H1 (cell line): ENCODE data around the gene GRIK4. TPM values are rescaled to one million over a fixed set of nuclear protein-coding genes. Genes with fewer than 3 reads are reported as not detected.

Experiments
- FOSL1 ChIP-seq: IDR thresholded peaks from 2 replicates; pipeline ENCODE4 v1.6.1; 2011; ENCODE audit warnings: mild to moderate bottlenecking, low read depth, low read length, moderate library complexity; ENCODE audit not compliant: insufficient read depth
- JUND ChIP-seq: IDR thresholded peaks from 2 replicates; pipeline ENCODE4 v1.6.1; 2011; ENCODE audit warnings: mild to moderate bottlenecking, improper control_type of control experiment, low read length
- KDM1A ChIP-seq: fragments of 200-600, 300-600 bp; sonication (generic); IDR thresholded peaks from 2 replicates; pipeline ENCODE4 v1.7.1; 2016; ENCODE audit warnings: mild to moderate bottlenecking, low read length, borderline replicate concordance
- POLR2A ChIP-seq, 2 experiments: IDR thresholded peaks; 1 replicate in 1 of 2; 2 replicates in 1 of 2; pipeline ENCODE4 v1.6.1; 2011; ENCODE audit warnings: low read depth in 2 of 2, low read length in 2 of 2, mild to moderate bottlenecking in 2 of 2; ENCODE audit errors: control extremely low read depth in 1 of 2
- TAF7 ChIP-seq: optimal IDR thresholded peaks from 2 replicates; pipeline ENCODE3; 2011; ENCODE audit warnings: low read depth, mild to moderate bottlenecking, inconsistent platforms, low read length, moderate library complexity, borderline replicate concordance
- polyA plus RNA-seq, 7 experiments: library from polyadenylated mRNA; depleted of rRNA in 3 of 7; stranded (reverse) in 5 of 7; unstranded in 2 of 7; fragments of >200 nt in 5 of 7; fragments of 200-250 nt in 2 of 7; gene quantifications; 1 replicate in 5 of 7; 2 replicates in 1 of 7; 4 replicates in 1 of 7; pipeline versions ENCODE4 v1.2.1 to v1.2.3, GENCODE V29; 2011 to 2013; ENCODE audit warnings: missing spikeins in 2 of 7, mixed read lengths in 2 of 7
- total RNA-seq: library from RNA; stranded (reverse); fragmentation: NEBNext Ultra II Directional; extraction: Animal tissue kit (Norgen Biotek cat#: 25700); gene quantifications from 2 replicates; pipeline ENCODE4 v1.2.1, GENCODE V29; 2021

Gene GRIK4
- total and polyA plus RNA-seq, 2 of the 8 experiments (the other 6 are each of a cell fraction or from before 2014, with no cell fraction given): 1.2 to 2.9 TPM

DNA sequence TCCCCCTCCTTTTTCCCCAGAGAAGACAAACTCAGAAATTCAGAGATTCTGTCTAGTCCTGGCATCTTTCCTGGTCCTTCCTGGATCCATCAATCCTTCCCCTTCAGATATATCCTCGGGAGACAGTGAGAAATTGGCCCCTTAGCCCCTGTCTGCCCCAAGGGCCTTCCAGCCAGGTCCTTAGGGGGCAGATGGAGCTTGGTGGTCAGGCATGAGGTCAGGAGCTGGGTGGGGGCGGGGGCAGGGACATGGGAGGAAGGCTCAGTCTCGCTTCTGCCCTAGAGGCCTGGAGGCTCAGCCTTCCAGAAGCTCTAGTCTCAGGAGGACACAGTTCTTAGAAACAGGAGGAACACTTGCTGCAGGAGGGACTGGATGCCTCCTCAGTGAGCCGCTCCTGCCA, 304.6 kb downstream of the GRIK4 start (continued):
- TF ChIP-seq TAF7 (no peak), KDM1A (no peak), FOSL1 (no peak), POLR2A (IDR thresholded peaks at IDR 0.05; ENCODE audit: control extremely low read depth in 1 of 2, low read depth in 2 of 2, low read length in 2 of 2) (no peak), JUND (no peak)
